ENCODE data around the gene CERS3.
A peak's percentile ranks its signal among the peaks of the same experiment; 100 is the strongest.

Gene CERS3

GRCh38 chr15:100384108-100384410 lies 144.7 kb downstream of the CERS3 start:
- TF ChIP-seq CTCF (IDR thresholded peaks at IDR 0.05; ENCODE audit: poor library complexity, severe bottlenecking): peak; percentile 39
- no peaks in the 10 kb centered on the region for H3K36me3 ChIP-seq (ENCODE audit: low read depth)
- no peak overlapping the region for H3K27ac ChIP-seq (ENCODE audit: poor library complexity, severe bottlenecking)
- H3K4me3 ChIP-seq (ENCODE audit: severe bottlenecking): no peak overlapping the region
- no peaks in the 10 kb centered on the region for H3K27me3 ChIP-seq (ENCODE audit: insufficient read depth, poor library complexity, severe bottlenecking)
- no peak for DNase-seq (ENCODE audit: low spot score)
- peak; percentile 29; the same call in 1 of the 3 replicates for ATAC-seq (ENCODE audit: low read depth)
- no peaks in the 10 kb centered on the region for H3K4me1 ChIP-seq (ENCODE audit: insufficient read depth, poor library complexity, severe bottlenecking)
- peaks cover 6% of the 10 kb centered on the region for H3K9me3 ChIP-seq (ENCODE audit: severe bottlenecking)

- DNase-seq (ENCODE audit: low spot score): no peak
- H3K27me3 ChIP-seq (ENCODE audit: insufficient read depth, poor library complexity, severe bottlenecking): no peaks in the 10 kb centered on the region
- peak; percentile 68 for ATAC-seq (ENCODE audit: low read depth)
- TF ChIP-seq CTCF (IDR thresholded peaks at IDR 0.05; ENCODE audit: poor library complexity, severe bottlenecking): peak; percentile 80
- H3K4me1 ChIP-seq (ENCODE audit: insufficient read depth, poor library complexity, severe bottlenecking): no peaks in the 10 kb centered on the region
- H3K36me3 ChIP-seq (ENCODE audit: low read depth): no peaks in the 10 kb centered on the region
- H3K27ac ChIP-seq (ENCODE audit: poor library complexity, severe bottlenecking): no peak overlapping the region
- H3K9me3 ChIP-seq (ENCODE audit: severe bottlenecking): peaks cover 6% of the 10 kb centered on the region
- H3K4me3 ChIP-seq (ENCODE audit: severe bottlenecking): no peak overlapping the region
Observed at GRCh38 chr15:100383302-100384107, 145.2 kb downstream of the CERS3 start.

GRCh38 chr15:100373942-100374341 lies 154.8 kb downstream of the CERS3 start:
- H3K27ac ChIP-seq (ENCODE audit: poor library complexity, severe bottlenecking): no peak overlapping the region
- no peaks in the 10 kb centered on the region for H3K4me1 ChIP-seq (ENCODE audit: insufficient read depth, poor library complexity, severe bottlenecking)
- peaks cover 5% of the 10 kb centered on the region for H3K9me3 ChIP-seq (ENCODE audit: severe bottlenecking)
- ATAC-seq (ENCODE audit: low read depth): peak; percentile 20; the same call in 1 of the 3 replicates
- H3K4me3 ChIP-seq (ENCODE audit: severe bottlenecking): no peak overlapping the region
- peaks cover 46% of the 10 kb centered on the region for H3K27me3 ChIP-seq (ENCODE audit: insufficient read depth, poor library complexity, severe bottlenecking)
- no peak for TF ChIP-seq CTCF (IDR thresholded peaks at IDR 0.05; ENCODE audit: poor library complexity, severe bottlenecking)
- DNase-seq (ENCODE audit: low spot score): no peak
- H3K36me3 ChIP-seq (ENCODE audit: low read depth): no peaks in the 10 kb centered on the region

GRCh38 chr15:100373120-100373896 lies 155.4 kb downstream of the CERS3 start:
- TF ChIP-seq CTCF (IDR thresholded peaks at IDR 0.05; ENCODE audit: poor library complexity, severe bottlenecking): no peak
- DNase-seq (ENCODE audit: low spot score) (no peak), ATAC-seq (ENCODE audit: low read depth) (peak; percentile 66)
- Histone ChIP-seq H3K27ac (ENCODE audit: poor library complexity, severe bottlenecking) (no peak overlapping the region), H3K4me1 (ENCODE audit: insufficient read depth, poor library complexity, severe bottlenecking) (no peaks in the 10 kb centered on the region), H3K9me3 (ENCODE audit: severe bottlenecking) (peaks cover 5% of the 10 kb centered on the region), H3K4me3 (ENCODE audit: severe bottlenecking) (peak overlapping the region; percentile 23), H3K27me3 (ENCODE audit: insufficient read depth, poor library complexity, severe bottlenecking) (peaks cover 46% of the 10 kb centered on the region), H3K36me3 (ENCODE audit: low read depth) (no peaks in the 10 kb centered on the region)

Measured in RWPE2 (cell line).